ENCODE results near the gene DNAH17.
A peak's percentile ranks its signal among the peaks of the same experiment; 100 is the strongest.

DNAH17 gene

GRCh38 chr17:78428025-78428575, 149.1 kb downstream of the DNAH17 start:
- DNase-seq = no peak

- no peak for DNase-seq
Measured at GRCh38 chr17:78427140-78427539, 150.1 kb downstream of the DNAH17 start.

- no peak for DNase-seq
Measured at GRCh38 chr17:78426293-78426879, 150.8 kb downstream of the DNAH17 start.

GRCh38 chr17:78425429-78425828, 151.8 kb downstream of the DNAH17 start:
- no peak for DNase-seq

GRCh38 chr17:78423961-78424675, 153.1 kb downstream of the DNAH17 start:
- DNase-seq = no peak

GRCh38 chr17:78422872-78423588, 154.2 kb downstream of the DNAH17 start:
- no peak for DNase-seq

GRCh38 chr17:78422267-78422605, 155.0 kb downstream of the DNAH17 start:
- DNase-seq = no peak

- DNase-seq = peak; percentile 70
Measured at GRCh38 chr17:78421534-78422266, 155.5 kb downstream of the DNAH17 start.

- DNase-seq = no peak
Measured at GRCh38 chr17:78421084-78421533, 156.1 kb downstream of the DNAH17 start.

GRCh38 chr17:78419970-78420815, 157.0 kb downstream of the DNAH17 start:
- DNase-seq = no peak

- DNase-seq = no peak
Measured at GRCh38 chr17:78418326-78419026, 158.7 kb downstream of the DNAH17 start.

- DNase-seq = no peak
Measured at GRCh38 chr17:78417531-78417909, 159.7 kb downstream of the DNAH17 start.

GRCh38 chr17:78416791-78417530, 160.2 kb downstream of the DNAH17 start:
- no peak for DNase-seq

GRCh38 chr17:78415821-78416711, 161.1 kb downstream of the DNAH17 start:
- no peak for DNase-seq

GRCh38 chr17:78414178-78415162, 162.7 kb downstream of the DNAH17 start:
- no peak for DNase-seq

- no peak for DNase-seq
Measured at GRCh38 chr17:78412403-78412802, 164.8 kb downstream of the DNAH17 start.

- DNase-seq = no peak
Measured at GRCh38 chr17:78411241-78411857, 165.8 kb downstream of the DNAH17 start.
